WTC11 (cell line): Measurements from ENCODE around the gene DLL1. TPM values are rescaled to one million over a fixed set of nuclear protein-coding genes. Genes with fewer than 3 reads are reported as not detected.

Experiments
- ATAC-seq: fragments of 200-7000 bp; cut with Tn5 transposase; 2 replicates; pipeline ENCODE4 v1.10.0; 2021; ENCODE audit warnings: mild to moderate bottlenecking, moderate library complexity
- CTCF ChIA-PET: fragments of 300-600 bp; sonication (Branson Sonifier 250); formaldehyde crosslinking; loops from one replicate; lab custom pipeline; 2021; ENCODE audit warnings: antibody characterized with exemption; lab: Charles Lee
- POLR2A ChIA-PET: fragments of 350-600 bp; sonication (Branson Sonifier 250); formaldehyde crosslinking; loops from one replicate; lab custom pipeline; 2021; ENCODE audit warnings: antibody characterized with exemption; lab: Charles Lee
- DNase-seq: peaks from one replicate; pipeline ENCODE4 v3.0.0; 2021; ENCODE audit warnings: low spot score
- H3K27ac Mint-ChIP-seq: 2 replicates; pipeline ENCODE4 v1.8.0; 2021; ENCODE audit warnings: mixed read lengths
- H3K27me3 Mint-ChIP-seq: 2 replicates; pipeline ENCODE4 v1.8.0; 2021; ENCODE audit warnings: low read depth, mild to moderate bottlenecking, moderate library complexity, mixed read lengths
- H3K36me3 Mint-ChIP-seq: 2 replicates; pipeline ENCODE4 v1.8.0; 2021; ENCODE audit warnings: mixed read lengths
- H3K4me1 Mint-ChIP-seq: 2 replicates; pipeline ENCODE4 v1.8.0; 2022; ENCODE audit warnings: mixed read lengths
- H3K4me3 Mint-ChIP-seq: 2 replicates; pipeline ENCODE4 v1.8.0; 2021; ENCODE audit warnings: mild to moderate bottlenecking, moderate library complexity, mixed read lengths
- H3K9me3 Mint-ChIP-seq: 2 replicates; pipeline ENCODE4 v1.8.0; 2021; ENCODE audit warnings: mixed read lengths
- ELF4 ChIP-seq: sonication (generic); formaldehyde crosslinking; IDR thresholded peaks from 2 replicates; pipeline ENCODE4 v1.8.1; 2022; ENCODE audit warnings: low read depth, mild to moderate bottlenecking, moderate library complexity, missing genetic modification reagents
- EMX1 ChIP-seq: fragments of 250-450 bp; sonication (Bioruptor Pico); IDR thresholded peaks from 2 replicates; pipeline ENCODE4 v1.8.0; 2021; ENCODE audit warnings: mild to moderate bottlenecking
- FOXK1 ChIP-seq: sonication (generic); formaldehyde crosslinking; IDR thresholded peaks from 2 replicates; pipeline ENCODE4 v1.8.0; 2022; ENCODE audit warnings: mild to moderate bottlenecking, moderate library complexity, missing genetic modification reagents
- GABPB1 ChIP-seq: sonication (generic); formaldehyde crosslinking; IDR thresholded peaks from 2 replicates; pipeline ENCODE4 v1.8.1; 2023; ENCODE audit warnings: mild to moderate bottlenecking, missing genetic modification reagents
- GRHL2 ChIP-seq: fragments of 250-450 bp; sonication (Bioruptor Pico); IDR thresholded peaks from 2 replicates; pipeline ENCODE4 v1.8.0; 2022; ENCODE audit warnings: mild to moderate bottlenecking, moderate library complexity; ENCODE audit not compliant: insufficient replicate concordance, severe bottlenecking
- IRF2 ChIP-seq: sonication (generic); formaldehyde crosslinking; IDR thresholded peaks from 2 replicates; pipeline ENCODE4 v1.8.0; 2022; ENCODE audit warnings: low read depth, missing genetic modification reagents, borderline replicate concordance
- NFATC4 ChIP-seq: fragments of 250-450 bp; sonication (Bioruptor Pico); IDR thresholded peaks from 2 replicates; pipeline ENCODE4 v1.9.0; 2021; ENCODE audit warnings: mild to moderate bottlenecking
- OVOL2 ChIP-seq: fragments of 250-450 bp; sonication (Bioruptor Pico); IDR thresholded peaks from 2 replicates; pipeline ENCODE4 v1.9.0; 2021; ENCODE audit warnings: mild to moderate bottlenecking, borderline replicate concordance
- RORB ChIP-seq: fragments of 250-450 bp; sonication (Bioruptor Pico); IDR thresholded peaks from 2 replicates; pipeline ENCODE4 v1.9.0; 2021; ENCODE audit warnings: mild to moderate bottlenecking
- SOX15 ChIP-seq: fragments of 250-450 bp; sonication (Bioruptor Pico); IDR thresholded peaks from 2 replicates; pipeline ENCODE4 v1.9.0; 2021; ENCODE audit warnings: mild to moderate bottlenecking
- TEAD1 ChIP-seq: sonication (generic); formaldehyde crosslinking; IDR thresholded peaks from 2 replicates; pipeline ENCODE4 v1.8.0; 2022; ENCODE audit warnings: mild to moderate bottlenecking, missing genetic modification reagents
- ZNF219 ChIP-seq: sonication (generic); formaldehyde crosslinking; IDR thresholded peaks from 2 replicates; pipeline ENCODE4 v1.8.0; 2023; ENCODE audit warnings: missing genetic modification reagents, mild to moderate bottlenecking, borderline replicate concordance
- total RNA-seq: library from RNA; stranded (reverse); gene quantifications from 3 replicates; pipeline ENCODE4 v1.2.3, GENCODE V29; 2021
- TF ChIP-seq, protein P1 (sequence below): sonication (generic); formaldehyde crosslinking; IDR thresholded peaks from 2 replicates; pipeline ENCODE4 v1.8.1; 2022; ENCODE audit warnings: mild to moderate bottlenecking, missing genetic modification reagents, moderate library complexity, borderline replicate concordance
- TF ChIP-seq, protein P2 (sequence below): sonication (generic); formaldehyde crosslinking; IDR thresholded peaks from 2 replicates; pipeline ENCODE4 v1.8.1; 2023; ENCODE audit warnings: mild to moderate bottlenecking, missing genetic modification reagents, moderate library complexity
- TF ChIP-seq, protein P3 (sequence below): sonication (generic); formaldehyde crosslinking; IDR thresholded peaks from 2 replicates; pipeline ENCODE4 v1.8.0; 2022; ENCODE audit warnings: mild to moderate bottlenecking, missing genetic modification reagents
- TF ChIP-seq, protein P4 (sequence below): fragments of 250-450 bp; sonication (Bioruptor Pico); conservative IDR thresholded peaks from 2 replicates; pipeline ENCODE4 v1.9.0; 2021; ENCODE audit warnings: mild to moderate bottlenecking
- TF ChIP-seq, protein P5 (sequence below): fragments of 250-450 bp; sonication (Bioruptor Pico); IDR thresholded peaks from 2 replicates; pipeline ENCODE4 v2.1.2; 2022; ENCODE audit warnings: mild to moderate bottlenecking, moderate library complexity
- TF ChIP-seq, protein P6 (sequence below): sonication (generic); formaldehyde crosslinking; IDR thresholded peaks from 2 replicates; pipeline ENCODE4 v1.8.0; 2022; ENCODE audit warnings: missing genetic modification reagents

The DLL1 gene
- total RNA-seq, 1 experiment from 2014 or later, result 25.3 TPM

DNA sequence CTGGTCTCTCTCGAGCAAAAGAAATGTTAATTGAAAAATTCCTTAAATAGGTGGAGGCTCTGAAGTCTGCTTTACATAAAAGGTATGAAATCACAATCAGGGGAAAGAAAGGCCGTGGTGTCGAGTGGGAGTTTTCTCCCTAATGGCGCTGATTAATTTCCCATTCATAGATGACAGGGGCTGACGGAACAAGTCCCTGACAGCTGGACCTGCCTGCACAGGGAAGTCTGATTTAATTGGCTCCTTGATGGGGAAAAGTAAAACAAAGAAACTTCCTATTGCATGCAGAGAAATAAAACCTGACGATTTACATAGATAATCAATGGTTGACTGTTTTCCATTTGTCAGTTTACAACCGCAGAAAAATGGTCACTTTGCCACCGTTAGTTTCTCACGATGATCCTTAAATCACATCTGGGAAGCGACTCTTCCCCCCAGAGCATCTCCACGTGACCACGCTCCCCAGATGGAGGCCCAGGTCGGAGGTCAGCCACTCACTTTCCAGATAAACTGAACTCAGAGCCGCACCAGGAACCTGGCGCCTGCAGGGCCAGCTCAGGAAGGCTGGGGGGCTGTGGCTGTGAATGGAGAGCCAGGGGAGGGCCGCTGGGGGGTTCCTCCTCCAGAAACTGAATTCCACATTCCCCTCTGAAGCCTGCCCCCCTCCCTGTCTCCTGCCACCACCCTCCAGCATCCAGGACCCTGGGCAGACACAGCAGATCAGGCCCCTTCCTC lies 55.3 kb downstream of the DLL1 start:
- CTCF ChIA-PET, result interaction anchor here (1.2 kb wide), 1 partner anchor 445 kb away, joined by 3 read pairs; no protein-coding TSS in a partner anchor

DNA sequence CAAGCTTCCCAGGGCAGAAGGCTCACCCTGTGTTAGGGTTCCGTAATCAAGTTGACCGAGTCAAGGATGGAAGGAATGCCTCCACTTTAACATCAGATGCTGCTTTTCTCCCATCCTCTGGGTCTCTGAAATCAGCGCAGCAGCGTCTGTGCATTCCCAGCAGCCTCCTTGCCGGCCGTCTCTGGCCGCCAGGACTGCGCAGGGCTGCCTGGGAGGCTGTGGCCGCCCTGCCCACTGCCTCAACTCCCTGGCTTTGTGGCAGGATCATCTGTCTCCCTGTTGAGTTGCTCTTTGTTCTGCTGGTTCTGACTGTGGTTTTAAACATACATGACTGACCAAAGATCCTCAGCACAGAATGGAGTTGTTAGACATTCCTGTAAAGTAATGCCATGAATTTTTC lies 56.5 kb downstream of the DLL1 start:
- CTCF ChIA-PET, result no interaction called here
- ATAC-seq, result no peak

More for the DNA sequence above, 55.3 kb downstream of the DLL1 start:
- TF ChIP-seq, protein P1, sequence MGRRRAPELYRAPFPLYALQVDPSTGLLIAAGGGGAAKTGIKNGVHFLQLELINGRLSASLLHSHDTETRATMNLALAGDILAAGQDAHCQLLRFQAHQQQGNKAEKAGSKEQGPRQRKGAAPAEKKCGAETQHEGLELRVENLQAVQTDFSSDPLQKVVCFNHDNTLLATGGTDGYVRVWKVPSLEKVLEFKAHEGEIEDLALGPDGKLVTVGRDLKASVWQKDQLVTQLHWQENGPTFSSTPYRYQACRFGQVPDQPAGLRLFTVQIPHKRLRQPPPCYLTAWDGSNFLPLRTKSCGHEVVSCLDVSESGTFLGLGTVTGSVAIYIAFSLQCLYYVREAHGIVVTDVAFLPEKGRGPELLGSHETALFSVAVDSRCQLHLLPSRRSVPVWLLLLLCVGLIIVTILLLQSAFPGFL (CRISPR knock-in tag), result no peak
- TF ChIP-seq OVOL2 (CRISPR knock-in tag), result no peak
- TF ChIP-seq, protein P2, sequence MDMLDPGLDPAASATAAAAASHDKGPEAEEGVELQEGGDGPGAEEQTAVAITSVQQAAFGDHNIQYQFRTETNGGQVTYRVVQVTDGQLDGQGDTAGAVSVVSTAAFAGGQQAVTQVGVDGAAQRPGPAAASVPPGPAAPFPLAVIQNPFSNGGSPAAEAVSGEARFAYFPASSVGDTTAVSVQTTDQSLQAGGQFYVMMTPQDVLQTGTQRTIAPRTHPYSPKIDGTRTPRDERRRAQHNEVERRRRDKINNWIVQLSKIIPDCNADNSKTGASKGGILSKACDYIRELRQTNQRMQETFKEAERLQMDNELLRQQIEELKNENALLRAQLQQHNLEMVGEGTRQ (CRISPR knock-in tag), result 0 out of 2 replicates have a peak, but pooled peaks have one; percentile 16
- TF ChIP-seq, all 79 proteins: peak for 1
- Mint-ChIP-seq H3K9me3 (no peaks in the 10 kb centered on the region), H3K4me3 (no peak overlapping the region), H3K36me3 (no peaks in the 10 kb centered on the region), H3K4me1 (peaks cover 21% of the 10 kb centered on the region), H3K27ac (no peak overlapping the region), H3K27me3 (no peaks in the 10 kb centered on the region; the same call in 1 of the 2 replicates)
- no peak for DNase-seq
- no peak for ATAC-seq
- POLR2A ChIA-PET, result no interaction called here

DNA sequence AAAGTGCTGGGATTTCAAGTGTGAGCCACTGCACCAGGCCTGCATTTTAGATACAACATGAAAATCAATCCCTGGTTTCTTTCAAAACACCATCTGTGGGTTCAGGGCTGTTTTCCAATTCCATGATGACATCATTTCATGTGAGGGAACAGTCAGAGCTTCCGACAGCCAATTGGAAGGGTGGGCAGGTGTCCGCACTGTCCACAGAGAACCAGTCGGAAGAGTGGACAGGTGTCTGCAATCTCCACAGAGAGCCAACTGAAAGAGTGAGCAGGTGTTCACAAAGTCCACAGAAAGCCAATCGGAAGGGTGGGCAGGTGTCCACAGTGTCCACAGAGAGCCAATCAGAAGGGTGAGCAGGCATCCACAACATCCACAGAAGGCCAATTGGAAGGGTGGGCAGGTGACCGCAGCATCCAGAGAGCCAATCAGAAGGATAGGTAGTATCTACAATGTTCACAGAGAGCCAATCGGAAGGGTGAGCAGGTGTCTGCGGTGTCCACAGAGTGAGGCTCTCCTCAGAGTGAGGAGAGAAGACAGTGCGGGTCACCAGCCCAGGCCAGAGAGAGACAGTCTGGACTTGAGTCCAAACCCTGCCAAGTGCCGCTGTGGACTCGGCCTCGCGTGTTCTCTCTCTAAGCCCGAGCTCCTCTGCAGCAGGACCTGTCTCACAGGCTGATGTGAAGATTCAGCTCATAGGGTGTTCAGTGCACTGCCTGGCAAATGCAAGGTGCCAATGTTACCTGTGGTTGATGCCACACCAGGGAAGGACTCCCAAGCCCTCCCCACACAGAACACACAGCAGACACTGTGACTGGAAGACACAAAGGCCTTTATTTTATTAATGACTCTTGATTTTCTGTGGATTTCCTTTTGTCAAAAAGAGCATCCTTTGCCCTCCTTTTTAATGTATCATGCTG lies 57.3 kb downstream of the DLL1 start:
- H3K36me3 Mint-ChIP-seq, result no peaks in the 10 kb centered on the region
- peaks cover 21% of the 10 kb centered on the region for H3K4me1 Mint-ChIP-seq
- H3K4me3 Mint-ChIP-seq, result no peak overlapping the region
- no peaks in the 10 kb centered on the region; the same call in 1 of the 2 replicates for H3K27me3 Mint-ChIP-seq
- POLR2A ChIA-PET, result no interaction called here
- DNase-seq (no peak), ATAC-seq (no peak)
- no peaks in the 10 kb centered on the region for H3K9me3 Mint-ChIP-seq
- no peak overlapping the region for H3K27ac Mint-ChIP-seq
- CTCF ChIA-PET, result no interaction called here
- no peak for TF ChIP-seq GRHL2 (CRISPR knock-in tag)
- no peak for TF ChIP-seq EMX1 (CRISPR knock-in tag)
- TF ChIP-seq, protein P3, sequence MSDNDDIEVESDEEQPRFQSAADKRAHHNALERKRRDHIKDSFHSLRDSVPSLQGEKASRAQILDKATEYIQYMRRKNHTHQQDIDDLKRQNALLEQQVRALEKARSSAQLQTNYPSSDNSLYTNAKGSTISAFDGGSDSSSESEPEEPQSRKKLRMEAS (CRISPR knock-in tag), result no peak
- TF ChIP-seq, protein P4, sequence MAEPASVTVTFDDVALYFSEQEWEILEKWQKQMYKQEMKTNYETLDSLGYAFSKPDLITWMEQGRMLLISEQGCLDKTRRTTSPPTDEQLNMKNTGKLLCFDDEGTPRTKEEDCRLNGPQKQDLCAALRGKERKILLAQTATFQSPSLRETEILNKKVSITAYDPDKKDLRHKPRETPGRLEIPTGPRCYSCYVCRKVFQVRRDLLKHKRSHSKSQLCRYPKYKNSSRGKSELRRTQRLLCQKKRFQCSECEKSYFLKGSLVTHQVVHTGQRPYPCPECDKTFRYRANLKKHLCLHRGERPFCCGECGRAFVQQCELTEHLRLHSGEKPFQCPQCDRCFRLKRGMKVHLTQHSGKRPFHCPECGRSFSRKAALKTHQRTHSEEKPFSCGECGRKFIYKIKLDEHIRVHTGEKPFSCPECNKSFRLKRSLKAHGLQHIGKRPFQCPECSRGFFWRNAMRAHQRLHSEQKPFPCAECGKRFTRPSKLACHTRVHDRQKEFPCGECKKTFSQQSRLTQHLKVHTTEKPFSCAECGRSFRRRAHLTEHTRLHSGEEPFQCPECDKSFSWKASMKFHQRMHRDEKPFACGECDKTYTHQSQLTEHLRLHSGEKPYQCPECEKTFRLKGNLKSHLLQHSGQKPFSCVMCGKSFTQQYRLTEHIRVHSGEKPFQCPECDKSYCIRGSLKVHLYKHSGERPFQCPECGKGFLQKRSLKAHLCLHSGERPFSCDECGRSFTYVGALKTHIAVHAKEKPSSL (CRISPR knock-in tag), result no peak
- TF ChIP-seq, protein P5, sequence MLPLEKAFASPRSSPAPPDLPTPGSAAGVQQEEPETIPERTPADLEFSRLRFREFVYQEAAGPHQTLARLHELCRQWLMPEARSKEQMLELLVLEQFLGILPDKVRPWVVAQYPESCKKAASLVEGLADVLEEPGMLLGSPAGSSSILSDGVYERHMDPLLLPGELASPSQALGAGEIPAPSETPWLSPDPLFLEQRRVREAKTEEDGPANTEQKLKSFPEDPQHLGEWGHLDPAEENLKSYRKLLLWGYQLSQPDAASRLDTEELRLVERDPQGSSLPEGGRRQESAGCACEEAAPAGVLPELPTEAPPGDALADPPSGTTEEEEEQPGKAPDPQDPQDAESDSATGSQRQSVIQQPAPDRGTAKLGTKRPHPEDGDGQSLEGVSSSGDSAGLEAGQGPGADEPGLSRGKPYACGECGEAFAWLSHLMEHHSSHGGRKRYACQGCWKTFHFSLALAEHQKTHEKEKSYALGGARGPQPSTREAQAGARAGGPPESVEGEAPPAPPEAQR, result no peak
- TF ChIP-seq IRF2, result no peak
- no peak for TF ChIP-seq GABPB1
- no peak for TF ChIP-seq ZNF219 (CRISPR knock-in tag)
- TF ChIP-seq, protein P1 (CRISPR knock-in tag), result no peak
- TF ChIP-seq NFATC4, result no peak
- no peak for TF ChIP-seq SOX15 (CRISPR knock-in tag)
- TF ChIP-seq, protein P6, sequence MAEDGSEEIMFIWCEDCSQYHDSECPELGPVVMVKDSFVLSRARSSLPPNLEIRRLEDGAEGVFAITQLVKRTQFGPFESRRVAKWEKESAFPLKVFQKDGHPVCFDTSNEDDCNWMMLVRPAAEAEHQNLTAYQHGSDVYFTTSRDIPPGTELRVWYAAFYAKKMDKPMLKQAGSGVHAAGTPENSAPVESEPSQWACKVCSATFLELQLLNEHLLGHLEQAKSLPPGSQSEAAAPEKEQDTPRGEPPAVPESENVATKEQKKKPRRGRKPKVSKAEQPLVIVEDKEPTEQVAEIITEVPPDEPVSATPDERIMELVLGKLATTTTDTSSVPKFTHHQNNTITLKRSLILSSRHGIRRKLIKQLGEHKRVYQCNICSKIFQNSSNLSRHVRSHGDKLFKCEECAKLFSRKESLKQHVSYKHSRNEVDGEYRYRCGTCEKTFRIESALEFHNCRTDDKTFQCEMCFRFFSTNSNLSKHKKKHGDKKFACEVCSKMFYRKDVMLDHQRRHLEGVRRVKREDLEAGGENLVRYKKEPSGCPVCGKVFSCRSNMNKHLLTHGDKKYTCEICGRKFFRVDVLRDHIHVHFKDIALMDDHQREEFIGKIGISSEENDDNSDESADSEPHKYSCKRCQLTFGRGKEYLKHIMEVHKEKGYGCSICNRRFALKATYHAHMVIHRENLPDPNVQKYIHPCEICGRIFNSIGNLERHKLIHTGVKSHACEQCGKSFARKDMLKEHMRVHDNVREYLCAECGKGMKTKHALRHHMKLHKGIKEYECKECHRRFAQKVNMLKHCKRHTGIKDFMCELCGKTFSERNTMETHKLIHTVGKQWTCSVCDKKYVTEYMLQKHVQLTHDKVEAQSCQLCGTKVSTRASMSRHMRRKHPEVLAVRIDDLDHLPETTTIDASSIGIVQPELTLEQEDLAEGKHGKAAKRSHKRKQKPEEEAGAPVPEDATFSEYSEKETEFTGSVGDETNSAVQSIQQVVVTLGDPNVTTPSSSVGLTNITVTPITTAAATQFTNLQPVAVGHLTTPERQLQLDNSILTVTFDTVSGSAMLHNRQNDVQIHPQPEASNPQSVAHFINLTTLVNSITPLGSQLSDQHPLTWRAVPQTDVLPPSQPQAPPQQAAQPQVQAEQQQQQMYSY (CRISPR knock-in tag), result no peak
- TF ChIP-seq RORB (CRISPR knock-in tag), result no peak
- TF ChIP-seq ELF4, result no peak
- no peak for TF ChIP-seq FOXK1 (CRISPR knock-in tag)

More for the DNA sequence above, 56.5 kb downstream of the DLL1 start:
- POLR2A ChIA-PET, result no interaction called here
- H3K9me3 Mint-ChIP-seq, result no peaks in the 10 kb centered on the region
- no peak for DNase-seq
- no peaks in the 10 kb centered on the region; the same call in 1 of the 2 replicates for H3K27me3 Mint-ChIP-seq
- no peak overlapping the region for H3K4me3 Mint-ChIP-seq
- H3K27ac Mint-ChIP-seq, result no peak overlapping the region
- peaks cover 21% of the 10 kb centered on the region for H3K4me1 Mint-ChIP-seq
- TF ChIP-seq EMX1 (CRISPR knock-in tag), result no peak
- no peak for TF ChIP-seq TEAD1 (CRISPR knock-in tag)
- no peaks in the 10 kb centered on the region for H3K36me3 Mint-ChIP-seq
